Fibroblast of mammary gland (primary cell): Measurements from ENCODE around the gene TRAF5.

Source experiments
- DNase-seq: peaks from one replicate; pipeline ENCODE4 v3.0.0-alpha.2; 2010; ENCODE audit warnings: low read depth
- H3K4me3 ChIP-seq: 2 replicates; pipeline ENCODE4 v1.5.1; 2011; ENCODE audit warnings: low read depth, mild to moderate bottlenecking, low read length, moderate library complexity; ENCODE audit not compliant: control insufficient read depth
- CTCF ChIP-seq: conservative IDR thresholded peaks from 2 replicates; pipeline ENCODE4 v1.5.1; 2011; ENCODE audit warnings: low read depth, low read length, inconsistent platforms; ENCODE audit not compliant: control insufficient read depth, insufficient read depth

Gene TRAF5

GRCh38 chr1:211287218-211287617 is 39.4 kb upstream of the TRAF5 start:
- no peak for TF ChIP-seq CTCF
- H3K4me3 ChIP-seq, result no peak overlapping the region

DNA sequence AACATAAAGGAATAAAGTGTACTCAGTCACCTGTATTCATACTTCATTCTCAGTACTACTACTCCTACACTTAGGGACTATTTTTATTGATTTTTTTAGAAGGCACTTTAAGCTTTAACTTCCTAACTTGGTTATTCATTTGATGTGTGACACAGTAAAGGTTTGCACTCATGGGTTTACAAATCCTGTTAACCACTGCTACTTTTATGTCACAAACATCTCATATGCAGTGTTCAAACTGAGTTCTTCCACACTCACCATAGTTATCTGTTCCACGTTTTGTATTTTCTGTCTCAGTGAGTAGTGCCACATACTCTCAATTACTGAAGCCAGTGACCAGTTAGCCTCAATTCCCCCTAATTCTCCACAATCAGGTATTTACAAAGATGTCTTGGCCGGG is 34.2 kb upstream of the TRAF5 start:
- TF ChIP-seq CTCF, result no peak
- DNase-seq, result no peak

More at GRCh38 chr1:211287218-211287617, 39.4 kb upstream of the TRAF5 start:
- DNase-seq, result no peak

GRCh38 chr1:211296396-211296795 is 30.2 kb upstream of the TRAF5 start:
- DNase-seq, result no peak
- H3K4me3 ChIP-seq, result no peak overlapping the region
- TF ChIP-seq CTCF, result no peak

More for the DNA sequence above, 34.2 kb upstream of the TRAF5 start:
- no peak overlapping the region for H3K4me3 ChIP-seq

DNA sequence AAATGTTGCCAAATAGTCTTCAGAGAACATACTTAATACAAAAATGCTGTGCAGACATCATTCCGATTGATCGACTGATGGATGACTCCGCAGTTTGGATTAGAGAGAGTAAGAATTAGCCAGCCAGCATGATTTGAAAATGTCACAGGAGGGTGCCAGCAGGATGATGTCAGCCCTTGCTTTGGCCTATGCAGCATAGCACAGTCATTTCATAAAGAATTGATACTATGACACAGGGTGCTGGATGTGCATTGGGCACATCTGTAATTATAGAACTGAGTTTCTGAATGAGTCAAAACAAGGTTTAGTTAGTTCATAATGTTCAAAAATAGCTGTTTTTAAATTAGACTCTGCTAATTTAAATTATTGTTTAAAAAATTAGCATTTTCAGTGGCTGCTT is 21.6 kb upstream of the TRAF5 start:
- H3K4me3 ChIP-seq, result no peak overlapping the region
- DNase-seq, result peak; percentile 59
- no peak for TF ChIP-seq CTCF

DNA sequence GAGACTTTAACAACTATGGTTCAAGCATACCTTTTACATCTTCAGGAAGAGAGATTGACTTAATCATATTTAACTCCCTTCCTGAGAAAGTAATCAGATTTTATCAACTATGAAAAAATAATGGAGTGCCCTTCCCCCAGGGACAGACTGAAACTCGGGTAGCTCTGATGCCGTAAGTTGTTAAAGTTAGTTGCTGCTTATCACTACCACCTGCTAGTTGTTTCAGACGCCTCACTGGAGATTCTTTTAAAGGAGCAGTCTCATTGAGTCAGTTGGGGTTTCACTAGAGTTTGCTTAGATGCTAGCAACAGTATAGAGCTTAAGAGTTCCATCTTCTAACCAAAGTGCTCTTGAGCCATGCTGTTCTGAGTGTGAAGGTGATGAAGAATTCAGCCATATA is 17.0 kb upstream of the TRAF5 start:
- TF ChIP-seq CTCF, result no peak
- no peak for DNase-seq
- H3K4me3 ChIP-seq, result no peak overlapping the region

GRCh38 chr1:211313392-211313791 is 13.2 kb upstream of the TRAF5 start:
- DNase-seq, result no peak
- no peak overlapping the region for H3K4me3 ChIP-seq
- no peak for TF ChIP-seq CTCF
